22Rv1 (cell line): ENCODE results near the gene ABCG2.

ENCODE experiments used
- H3K27ac ChIP-seq: fragments of 450-650 bp; 2 replicates; pipeline ENCODE4 v1.5.1; 2017
- TF ChIP-seq, protein P1 (sequence below): fragments of 450-650 bp; IDR thresholded peaks from 2 replicates; pipeline ENCODE4 v1.5.1; 2017; ENCODE audit warnings: mild to moderate bottlenecking

Gene ABCG2

GRCh38 chr4:88040707-88041106 lies 117.7 kb downstream of the ABCG2 start:
- TF ChIP-seq, protein P1, sequence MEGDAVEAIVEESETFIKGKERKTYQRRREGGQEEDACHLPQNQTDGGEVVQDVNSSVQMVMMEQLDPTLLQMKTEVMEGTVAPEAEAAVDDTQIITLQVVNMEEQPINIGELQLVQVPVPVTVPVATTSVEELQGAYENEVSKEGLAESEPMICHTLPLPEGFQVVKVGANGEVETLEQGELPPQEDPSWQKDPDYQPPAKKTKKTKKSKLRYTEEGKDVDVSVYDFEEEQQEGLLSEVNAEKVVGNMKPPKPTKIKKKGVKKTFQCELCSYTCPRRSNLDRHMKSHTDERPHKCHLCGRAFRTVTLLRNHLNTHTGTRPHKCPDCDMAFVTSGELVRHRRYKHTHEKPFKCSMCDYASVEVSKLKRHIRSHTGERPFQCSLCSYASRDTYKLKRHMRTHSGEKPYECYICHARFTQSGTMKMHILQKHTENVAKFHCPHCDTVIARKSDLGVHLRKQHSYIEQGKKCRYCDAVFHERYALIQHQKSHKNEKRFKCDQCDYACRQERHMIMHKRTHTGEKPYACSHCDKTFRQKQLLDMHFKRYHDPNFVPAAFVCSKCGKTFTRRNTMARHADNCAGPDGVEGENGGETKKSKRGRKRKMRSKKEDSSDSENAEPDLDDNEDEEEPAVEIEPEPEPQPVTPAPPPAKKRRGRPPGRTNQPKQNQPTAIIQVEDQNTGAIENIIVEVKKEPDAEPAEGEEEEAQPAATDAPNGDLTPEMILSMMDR, result no peak
- H3K27ac ChIP-seq, result no peak overlapping the region
